ENCODE results near the gene SULT4A1. TPM values are rescaled to one million over a fixed set of nuclear protein-coding genes. Genes with fewer than 3 reads are reported as not detected.

SULT4A1 gene
- polyA plus RNA-seq, 1 experiment = 0.14 TPM

GRCh38 chr22:43859176-43859575, 3.1 kb downstream of the SULT4A1 start:
- H3K4me3 ChIP-seq (ENCODE audit: low read depth, low read length) = no peak overlapping the region
- ChIA-PET CTCF (no interaction called here), POLR2A (no interaction called here)
- TF ChIP-seq CTCF (IDR thresholded peaks at IDR 0.05; ENCODE audit: low read depth, low read length) = no peak
- peaks cover 18% of the 10 kb centered on the region for H3K27me3 ChIP-seq (ENCODE audit: control insufficient read depth, insufficient read depth, low read length)
- DNase-seq (ENCODE audit: low read depth, low spot score) = no peak
- no peaks in the 10 kb centered on the region; the same call in 1 of the 2 replicates for H3K9me3 ChIP-seq (ENCODE audit: control insufficient read depth, insufficient read depth, low read length)
- H3K27ac ChIP-seq (ENCODE audit: low read depth, low read length) = no peak overlapping the region

- POLR2A ChIA-PET = interaction anchor here (0.7 kb wide), 1 partner anchor 48 kb away, joined by 3 read pairs; no protein-coding TSS in a partner anchor
- TF ChIP-seq CTCF (IDR thresholded peaks at IDR 0.05; ENCODE audit: low read depth, low read length) = no peak
- CTCF ChIA-PET = no interaction called here
- no peak for DNase-seq (ENCODE audit: low read depth, low spot score)
- Histone ChIP-seq H3K27me3 (ENCODE audit: control insufficient read depth, insufficient read depth, low read length) (peaks cover 18% of the 10 kb centered on the region), H3K27ac (ENCODE audit: low read depth, low read length) (no peak overlapping the region), H3K4me3 (ENCODE audit: low read depth, low read length) (no peak overlapping the region), H3K9me3 (ENCODE audit: control insufficient read depth, insufficient read depth, low read length) (no peaks in the 10 kb centered on the region; the same call in 1 of the 2 replicates)
These were observed 4.0 kb downstream of the SULT4A1 start for GRCh38 chr22:43858156-43858895.

GRCh38 chr22:43857367-43857766, 4.9 kb downstream of the SULT4A1 start:
- no peak for TF ChIP-seq CTCF (IDR thresholded peaks at IDR 0.05; ENCODE audit: low read depth, low read length)
- Histone ChIP-seq H3K9me3 (ENCODE audit: control insufficient read depth, insufficient read depth, low read length) (no peaks in the 10 kb centered on the region), H3K27ac (ENCODE audit: low read depth, low read length) (no peak overlapping the region), H3K27me3 (ENCODE audit: control insufficient read depth, insufficient read depth, low read length) (peaks cover 15% of the 10 kb centered on the region), H3K4me3 (ENCODE audit: low read depth, low read length) (no peak overlapping the region)
- DNase-seq (ENCODE audit: low read depth, low spot score) = no peak
- ChIA-PET CTCF (interaction anchor here (0.7 kb wide), 1 partner anchor 173 kb away, joined by 3 read pairs; no protein-coding TSS in a partner anchor), POLR2A (interaction anchor here (0.7 kb wide), 1 partner anchor 9 kb away, joined by 3 read pairs; no protein-coding TSS in a partner anchor)

GRCh38 chr22:43855431-43855830, 6.9 kb downstream of the SULT4A1 start:
- CTCF ChIA-PET = no interaction called here
- H3K27me3 ChIP-seq (ENCODE audit: control insufficient read depth, insufficient read depth, low read length) = peaks cover 10% of the 10 kb centered on the region
- no peak for TF ChIP-seq CTCF (IDR thresholded peaks at IDR 0.05; ENCODE audit: low read depth, low read length)
- POLR2A ChIA-PET = no interaction called here
- DNase-seq (ENCODE audit: low read depth, low spot score) = no peak
- H3K4me3 ChIP-seq (ENCODE audit: low read depth, low read length) = no peak overlapping the region
- H3K9me3 ChIP-seq (ENCODE audit: control insufficient read depth, insufficient read depth, low read length) = no peaks in the 10 kb centered on the region
- H3K27ac ChIP-seq (ENCODE audit: low read depth, low read length) = no peak overlapping the region

- TF ChIP-seq CTCF (IDR thresholded peaks at IDR 0.05; ENCODE audit: low read depth, low read length) = no peak
- no peak overlapping the region for H3K4me3 ChIP-seq (ENCODE audit: low read depth, low read length)
- CTCF ChIA-PET = no interaction called here
- DNase-seq (ENCODE audit: low read depth, low spot score) = no peak
- H3K9me3 ChIP-seq (ENCODE audit: control insufficient read depth, insufficient read depth, low read length) = no peaks in the 10 kb centered on the region
- POLR2A ChIA-PET = no interaction called here
- H3K27ac ChIP-seq (ENCODE audit: low read depth, low read length) = no peak overlapping the region
- peaks cover 8% of the 10 kb centered on the region for H3K27me3 ChIP-seq (ENCODE audit: control insufficient read depth, insufficient read depth, low read length)
These were observed 7.5 kb downstream of the SULT4A1 start for GRCh38 chr22:43854786-43855271.
